ENCODE data around the gene PTPRN2. TPM values are rescaled to one million over a fixed set of nuclear protein-coding genes. Genes with fewer than 3 reads are reported as not detected.

The PTPRN2 gene
- total RNA-seq, 1 experiment from 2014 or later: not detected

DNA sequence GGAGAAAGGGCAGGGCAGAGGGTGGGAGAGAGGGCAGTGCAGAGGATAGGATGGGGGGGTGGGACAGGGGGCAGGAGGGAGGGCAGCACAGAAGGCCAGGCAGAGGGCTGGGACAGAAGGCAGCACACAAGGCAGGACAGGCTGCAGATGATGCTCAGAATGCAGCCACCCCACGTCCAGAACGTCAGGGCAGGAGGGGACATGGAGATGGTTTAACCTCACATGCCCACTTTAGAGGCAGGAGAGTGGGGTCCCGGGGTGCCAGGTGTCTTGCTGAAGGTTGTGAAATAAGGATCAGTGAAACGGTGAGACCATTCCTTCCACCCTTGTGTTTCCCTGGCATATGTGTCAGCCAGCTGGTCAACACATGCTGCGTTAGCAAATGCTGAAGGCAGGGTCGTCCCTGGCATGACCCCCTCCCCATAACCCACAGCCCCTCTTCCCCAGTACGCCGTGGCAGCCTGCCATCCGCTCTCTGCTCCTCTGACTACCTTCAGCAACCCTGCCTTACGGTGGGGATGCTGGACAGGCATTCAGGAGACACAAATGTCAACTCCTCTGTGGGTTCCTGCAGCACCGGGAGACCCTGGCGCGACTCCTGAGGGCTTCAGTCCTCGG lies 658.7 kb downstream of the PTPRN2 start:
- intact Hi-C loops (cut with micrococcal nuclease; ENCODE audit: unreplicated experiment): no loop called here
- no TSS peak for BruUV-seq (replicated peaks)
- no peak overlapping the region for H3K27ac ChIP-seq
- TF ChIP-seq EZH2 (IDR thresholded peaks at IDR 0.05; ENCODE audit: low read depth): no peak
- TF ChIP-seq, protein P1, sequence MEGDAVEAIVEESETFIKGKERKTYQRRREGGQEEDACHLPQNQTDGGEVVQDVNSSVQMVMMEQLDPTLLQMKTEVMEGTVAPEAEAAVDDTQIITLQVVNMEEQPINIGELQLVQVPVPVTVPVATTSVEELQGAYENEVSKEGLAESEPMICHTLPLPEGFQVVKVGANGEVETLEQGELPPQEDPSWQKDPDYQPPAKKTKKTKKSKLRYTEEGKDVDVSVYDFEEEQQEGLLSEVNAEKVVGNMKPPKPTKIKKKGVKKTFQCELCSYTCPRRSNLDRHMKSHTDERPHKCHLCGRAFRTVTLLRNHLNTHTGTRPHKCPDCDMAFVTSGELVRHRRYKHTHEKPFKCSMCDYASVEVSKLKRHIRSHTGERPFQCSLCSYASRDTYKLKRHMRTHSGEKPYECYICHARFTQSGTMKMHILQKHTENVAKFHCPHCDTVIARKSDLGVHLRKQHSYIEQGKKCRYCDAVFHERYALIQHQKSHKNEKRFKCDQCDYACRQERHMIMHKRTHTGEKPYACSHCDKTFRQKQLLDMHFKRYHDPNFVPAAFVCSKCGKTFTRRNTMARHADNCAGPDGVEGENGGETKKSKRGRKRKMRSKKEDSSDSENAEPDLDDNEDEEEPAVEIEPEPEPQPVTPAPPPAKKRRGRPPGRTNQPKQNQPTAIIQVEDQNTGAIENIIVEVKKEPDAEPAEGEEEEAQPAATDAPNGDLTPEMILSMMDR (conservative IDR thresholded peaks at IDR 0.05): no peak
- H3K27me3 ChIP-seq (ENCODE audit: insufficient read depth, low read depth): peaks cover 52% of the 10 kb centered on the region
- DNase-seq: no peak
- H3K36me3 ChIP-seq (ENCODE audit: low read depth): no peaks in the 10 kb centered on the region
- H3K4me2 ChIP-seq: no peak overlapping the region
- POLR2A ChIA-PET (ENCODE audit: unreplicated experiment): no interaction called here
- peaks cover 24% of the 10 kb centered on the region for H3F3A ChIP-seq (ENCODE audit: insufficient read depth, low read depth)
- no peaks in the 10 kb centered on the region for H4K20me1 ChIP-seq (ENCODE audit: insufficient read depth)
- H3K79me2 ChIP-seq (ENCODE audit: low read depth): no peaks in the 10 kb centered on the region
- no peaks in the 10 kb centered on the region for H3K9me2 ChIP-seq (ENCODE audit: insufficient read depth)
- CTCF ChIA-PET: no interaction called here
- H3K4me1 ChIP-seq (replicated peaks; ENCODE audit: insufficient read depth): no peaks in the 10 kb centered on the region
- H3K4me3 ChIP-seq: no peak overlapping the region
- H2AFZ ChIP-seq: no peak overlapping the region
- H3K9me3 ChIP-seq (ENCODE audit: insufficient read depth, low read depth): peaks cover 2% of the 10 kb centered on the region; the same call in 1 of the 2 replicates

DNA sequence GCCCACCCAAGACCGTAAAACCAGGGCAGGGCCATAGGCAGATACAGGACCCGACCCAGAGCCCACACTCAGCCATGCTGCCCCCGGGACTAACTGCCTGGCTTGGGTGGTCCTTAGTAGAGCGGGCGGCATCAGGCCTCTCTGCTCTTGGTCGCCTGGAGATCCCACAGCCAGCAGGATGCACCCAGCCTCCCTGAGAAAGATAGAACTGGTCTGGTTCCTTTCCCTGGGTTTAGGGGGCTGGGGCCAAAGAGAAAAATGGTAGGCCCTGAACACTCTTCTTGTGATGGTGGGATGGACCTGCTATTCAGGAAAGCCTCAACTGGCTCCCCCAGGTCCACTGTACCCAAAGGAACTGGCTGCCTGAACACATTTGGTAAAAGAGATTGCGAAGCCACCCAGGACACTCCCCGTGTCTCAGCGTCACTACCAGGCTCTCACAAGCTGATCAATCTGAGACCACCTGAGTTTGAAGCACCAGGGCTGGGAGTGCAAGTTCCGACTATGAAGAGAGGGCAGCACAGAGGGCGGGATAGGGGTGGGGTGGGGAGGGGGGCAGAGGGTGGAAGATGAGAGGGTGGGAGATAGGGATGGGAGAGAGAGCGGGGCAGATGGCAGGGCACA lies 659.3 kb downstream of the PTPRN2 start:
- Histone ChIP-seq H3K79me2 (ENCODE audit: low read depth) (no peaks in the 10 kb centered on the region), H2AFZ (no peak overlapping the region), H3K9me2 (ENCODE audit: insufficient read depth) (no peaks in the 10 kb centered on the region), H3K4me2 (no peak overlapping the region), H3F3A (ENCODE audit: insufficient read depth, low read depth) (peaks cover 18% of the 10 kb centered on the region), H3K36me3 (ENCODE audit: low read depth) (no peaks in the 10 kb centered on the region), H3K27me3 (ENCODE audit: insufficient read depth, low read depth) (peaks cover 58% of the 10 kb centered on the region), H4K20me1 (ENCODE audit: insufficient read depth) (no peaks in the 10 kb centered on the region), H3K4me3 (no peak overlapping the region), H3K27ac (no peak overlapping the region), H3K9me3 (ENCODE audit: insufficient read depth, low read depth) (no peaks in the 10 kb centered on the region; the same call in 1 of the 2 replicates), H3K4me1 (replicated peaks; ENCODE audit: insufficient read depth) (no peaks in the 10 kb centered on the region)
- DNase-seq: no peak
- ChIA-PET CTCF (no interaction called here), POLR2A (ENCODE audit: unreplicated experiment) (no interaction called here)
- intact Hi-C loops (cut with micrococcal nuclease; ENCODE audit: unreplicated experiment): no loop called here
- no peak for TF ChIP-seq EZH2 (IDR thresholded peaks at IDR 0.05; ENCODE audit: low read depth)
- TF ChIP-seq, protein P1 (conservative IDR thresholded peaks at IDR 0.05): no peak
- no TSS peak for BruUV-seq (replicated peaks)

DNA sequence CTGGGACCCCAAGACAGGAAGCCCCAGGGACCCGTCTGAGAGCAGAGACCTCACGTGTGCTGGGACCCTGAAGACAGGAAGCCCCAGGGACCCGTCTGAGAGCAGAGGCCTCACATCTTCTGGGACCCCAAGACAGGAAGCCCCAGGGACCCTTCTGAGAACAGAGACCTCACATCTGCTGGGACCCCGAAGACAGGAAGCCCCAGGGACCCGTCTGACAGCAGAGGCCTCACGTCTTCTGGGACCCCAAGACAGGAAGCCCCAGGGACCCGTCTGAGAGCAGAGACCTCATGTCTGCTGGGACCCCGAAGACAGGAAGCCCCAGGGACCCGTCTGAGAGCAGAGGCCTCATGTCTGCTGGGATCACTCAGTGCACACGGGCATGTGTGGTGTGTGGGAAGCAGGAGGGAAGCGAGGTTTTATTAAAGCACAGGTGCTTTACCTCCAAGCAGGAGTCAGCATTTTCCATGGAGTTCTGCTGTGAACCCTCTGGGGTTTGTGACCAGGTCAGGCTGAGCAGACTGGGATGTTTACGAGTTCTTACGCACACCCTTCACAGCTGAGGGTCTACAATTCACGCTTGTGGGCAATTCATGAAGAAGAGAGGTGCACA lies 660.2 kb downstream of the PTPRN2 start:
- peaks cover 10% of the 10 kb centered on the region for H3F3A ChIP-seq (ENCODE audit: insufficient read depth, low read depth)
- TF ChIP-seq, protein P1 (conservative IDR thresholded peaks at IDR 0.05): no peak
- no peak for TF ChIP-seq EZH2 (IDR thresholded peaks at IDR 0.05; ENCODE audit: low read depth)
- H3K4me3 ChIP-seq: no peak overlapping the region
- ChIA-PET CTCF (no interaction called here), POLR2A (ENCODE audit: unreplicated experiment) (no interaction called here)
- no peaks in the 10 kb centered on the region; the same call in 1 of the 2 replicates for H3K9me3 ChIP-seq (ENCODE audit: insufficient read depth, low read depth)
- no peaks in the 10 kb centered on the region for H3K4me1 ChIP-seq (replicated peaks; ENCODE audit: insufficient read depth)
- H3K9me2 ChIP-seq (ENCODE audit: insufficient read depth): no peaks in the 10 kb centered on the region
- DNase-seq: no peak
- intact Hi-C loops (cut with micrococcal nuclease; ENCODE audit: unreplicated experiment): no loop called here
- no peaks in the 10 kb centered on the region for H3K79me2 ChIP-seq (ENCODE audit: low read depth)
- no TSS peak for BruUV-seq (replicated peaks)
- H3K27me3 ChIP-seq (ENCODE audit: insufficient read depth, low read depth): peaks cover 67% of the 10 kb centered on the region
- no peaks in the 10 kb centered on the region for H3K36me3 ChIP-seq (ENCODE audit: low read depth)
- H2AFZ ChIP-seq: no peak overlapping the region
- H3K27ac ChIP-seq: no peak overlapping the region
- H4K20me1 ChIP-seq (ENCODE audit: insufficient read depth): peaks cover 4% of the 10 kb centered on the region; the same call in 1 of the 2 replicates
- H3K4me2 ChIP-seq: no peak overlapping the region

Measured in PC-9 (cell line).